ENCODE results near the gene AK4.

AK4 gene

GRCh38 chr1:65238010-65238409 lies 90.0 kb downstream of the AK4 start:
- no peak for TF ChIP-seq CTCF (IDR thresholded peaks at IDR 0.05; ENCODE audit: low read depth, low read length)
- no peak overlapping the region for H3K4me3 ChIP-seq (ENCODE audit: low read depth, low read length)

- no peak overlapping the region for H3K4me3 ChIP-seq (ENCODE audit: low read depth, low read length)
- TF ChIP-seq CTCF (IDR thresholded peaks at IDR 0.05; ENCODE audit: low read depth, low read length) = no peak
Measured at GRCh38 chr1:65243491-65243890, 95.5 kb downstream of the AK4 start.

GRCh38 chr1:65245295-65245694 lies 97.3 kb downstream of the AK4 start:
- H3K4me3 ChIP-seq (ENCODE audit: low read depth, low read length) = no peak overlapping the region
- no peak for TF ChIP-seq CTCF (IDR thresholded peaks at IDR 0.05; ENCODE audit: low read depth, low read length)

GRCh38 chr1:65247419-65248359 lies 99.7 kb downstream of the AK4 start:
- TF ChIP-seq CTCF (IDR thresholded peaks at IDR 0.05; ENCODE audit: low read depth, low read length) = no peak
- H3K4me3 ChIP-seq (ENCODE audit: low read depth, low read length) = no peak overlapping the region

GRCh38 chr1:65250826-65251225 lies 102.8 kb downstream of the AK4 start:
- H3K4me3 ChIP-seq (ENCODE audit: low read depth, low read length) = no peak overlapping the region
- TF ChIP-seq CTCF (IDR thresholded peaks at IDR 0.05; ENCODE audit: low read depth, low read length) = no peak

- TF ChIP-seq CTCF (IDR thresholded peaks at IDR 0.05; ENCODE audit: low read depth, low read length) = no peak
- peak overlapping the region; percentile 49 for H3K4me3 ChIP-seq (ENCODE audit: low read depth, low read length)
Measured at GRCh38 chr1:65253800-65254319, 105.9 kb downstream of the AK4 start.

Measured in WI38 (cell line).